Fibroblast of lung (primary cell): ENCODE data around the gene UBXN10.

Experiments
- CTCF ChIP-seq, 2 donors: IDR thresholded peaks in 1 of 2; conservative IDR thresholded peaks in 1 of 2; 1 replicate in 1 of 2; 2 replicates in 1 of 2; pipeline ENCODE4 v1.5.1; 2011 to 2012; ENCODE audit warnings: low read length in 2 of 2, control low read depth in 1 of 2, inconsistent platforms in 1 of 2, low read depth in 1 of 2, mild to moderate bottlenecking in 1 of 2
- EZH2 ChIP-seq: IDR thresholded peaks from 2 replicates; pipeline ENCODE4 v1.5.1; 2012; ENCODE audit warnings: low read length, control low read depth, mild to moderate bottlenecking; ENCODE audit errors: missing control alignments

- TF ChIP-seq CTCF (conservative IDR thresholded peaks at IDR 0.05 in 1 of 2, IDR thresholded peaks at IDR 0.05 in 1 of 2; ENCODE audit: low read depth in 1 of 2, low read length in 2 of 2) (peak; percentile 7 to 38), EZH2 (no peak)
Observed at GRCh38 chr1:20165522-20165951, 20.4 kb upstream of the UBXN10 start.
